Mucosa of descending colon (tissue), 3 donors: ENCODE results near the gene MYZAP. TPM values are rescaled to one million over a fixed set of nuclear protein-coding genes. Genes with fewer than 3 reads are reported as not detected.

Experiments
- ATAC-seq: fragments of 200-7000 bp; cut with Tn5 transposase; one replicate; pipeline ENCODE4 v1.9.1; 2020; ENCODE audit warnings: mild to moderate bottlenecking, moderate library complexity
- DNase-seq, 3 donors: peaks; one replicate each; pipeline ENCODE4 v3.0.0-alpha.2; 2020
- H3K36me3 ChIP-seq: fragments of 200-600 bp; one replicate; pipeline ENCODE4 v1.8.0; 2021; ENCODE audit warnings: low read depth, mild to moderate bottlenecking
- H3K4me1 ChIP-seq: fragments of 200-600 bp; one replicate; pipeline ENCODE4 v1.8.0; 2021; ENCODE audit warnings: low read depth, mild to moderate bottlenecking
- H3K4me3 ChIP-seq: fragments of 200-600 bp; one replicate; pipeline ENCODE4 v1.8.0; 2021; ENCODE audit warnings: mild to moderate bottlenecking
- H3K9me3 ChIP-seq: fragments of 200-600 bp; one replicate; pipeline ENCODE4 v1.8.0; 2021; ENCODE audit warnings: mild to moderate bottlenecking
- intact Hi-C, 2 donors: fragments of 100-400 bp; cut with DNase I in 1 of 2; cut with micrococcal nuclease in 1 of 2; formaldehyde crosslinking; loops; one replicate each; pipeline versions ENCODE4 v1.11.0 to v1.11.1; 2022; cut with DNase I, micrococcal nuclease
- total RNA-seq, 3 donors: library from RNA; stranded (reverse); fragmentation: NEBNext Ultra II Directional in 2 of 3; extraction: Animal tissue kit (Norgen Biotek cat#: 25700) in 2 of 3; gene quantifications; one replicate each; pipeline versions ENCODE4 v1.2.1 to v1.2.4, GENCODE V29; 2021 to 2023
- TF ChIP-seq, protein P1 (sequence below): fragments of 200-600 bp; IDR thresholded peaks from one replicate; pipeline ENCODE4 v1.8.0; 2022; ENCODE audit warnings: antibody characterized with exemption, mild to moderate bottlenecking
- donor health status: DM: no; HTN: no; CAD: no; lungs with moderate emphysema.
- donor health status: DM: no; HTN: no; CAD: no.
- donor health status: DM: no; HTN: yes; CAD: no.

Gene MYZAP
- total RNA-seq, 3 donors from 2014 or later: 17.5 to 18.8 (median 17.9) TPM

DNA sequence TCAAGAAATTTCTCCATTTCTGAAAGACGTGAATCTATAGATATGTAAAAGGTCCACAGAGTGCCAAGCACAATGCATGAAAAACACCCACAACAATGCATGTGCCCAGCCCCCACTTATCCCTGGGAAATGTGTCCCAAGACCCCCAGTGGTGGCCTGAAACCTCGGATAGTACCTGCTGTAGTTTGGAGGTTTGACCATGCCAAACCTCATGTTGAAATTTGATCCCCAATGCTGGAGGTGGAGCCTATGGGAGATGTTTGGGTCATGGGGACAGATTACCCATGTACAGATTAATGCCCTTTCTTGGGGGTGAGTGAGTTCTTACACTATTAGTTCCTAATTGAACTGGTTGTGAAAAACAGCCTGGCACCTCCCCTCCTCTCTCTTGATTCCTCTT is 21.4 kb upstream of the MYZAP start:
- ATAC-seq (no peak), DNase-seq (no peak)
- Histone ChIP-seq H3K9me3 (no peaks in the 10 kb centered on the region), H3K4me1 (peaks cover 3% of the 10 kb centered on the region), H3K4me3 (no peak overlapping the region), H3K36me3 (no peaks in the 10 kb centered on the region)
- TF ChIP-seq, protein P1, sequence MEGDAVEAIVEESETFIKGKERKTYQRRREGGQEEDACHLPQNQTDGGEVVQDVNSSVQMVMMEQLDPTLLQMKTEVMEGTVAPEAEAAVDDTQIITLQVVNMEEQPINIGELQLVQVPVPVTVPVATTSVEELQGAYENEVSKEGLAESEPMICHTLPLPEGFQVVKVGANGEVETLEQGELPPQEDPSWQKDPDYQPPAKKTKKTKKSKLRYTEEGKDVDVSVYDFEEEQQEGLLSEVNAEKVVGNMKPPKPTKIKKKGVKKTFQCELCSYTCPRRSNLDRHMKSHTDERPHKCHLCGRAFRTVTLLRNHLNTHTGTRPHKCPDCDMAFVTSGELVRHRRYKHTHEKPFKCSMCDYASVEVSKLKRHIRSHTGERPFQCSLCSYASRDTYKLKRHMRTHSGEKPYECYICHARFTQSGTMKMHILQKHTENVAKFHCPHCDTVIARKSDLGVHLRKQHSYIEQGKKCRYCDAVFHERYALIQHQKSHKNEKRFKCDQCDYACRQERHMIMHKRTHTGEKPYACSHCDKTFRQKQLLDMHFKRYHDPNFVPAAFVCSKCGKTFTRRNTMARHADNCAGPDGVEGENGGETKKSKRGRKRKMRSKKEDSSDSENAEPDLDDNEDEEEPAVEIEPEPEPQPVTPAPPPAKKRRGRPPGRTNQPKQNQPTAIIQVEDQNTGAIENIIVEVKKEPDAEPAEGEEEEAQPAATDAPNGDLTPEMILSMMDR: no peak
- intact Hi-C loops: no loop called here

DNA sequence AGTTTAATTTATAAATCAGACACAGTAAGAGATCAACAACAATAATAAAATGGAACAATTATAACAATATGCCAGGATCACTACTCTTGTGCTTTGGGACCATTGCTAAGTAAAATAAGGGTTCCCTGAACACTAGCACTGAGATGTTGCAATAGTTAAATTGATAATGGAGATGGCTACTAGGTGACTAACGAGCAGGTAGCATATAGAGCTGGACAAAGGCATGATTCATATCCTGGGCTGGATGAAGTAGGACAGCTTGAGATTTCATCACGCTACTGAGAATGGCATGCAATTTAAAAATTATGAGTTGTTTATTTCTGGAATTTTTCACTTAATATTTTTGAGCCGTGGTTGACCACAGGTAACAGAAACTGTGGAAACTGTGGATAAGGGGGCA is 20.7 kb upstream of the MYZAP start:
- TF ChIP-seq, protein P1: no peak
- ATAC-seq: peak; percentile 16

DNA sequence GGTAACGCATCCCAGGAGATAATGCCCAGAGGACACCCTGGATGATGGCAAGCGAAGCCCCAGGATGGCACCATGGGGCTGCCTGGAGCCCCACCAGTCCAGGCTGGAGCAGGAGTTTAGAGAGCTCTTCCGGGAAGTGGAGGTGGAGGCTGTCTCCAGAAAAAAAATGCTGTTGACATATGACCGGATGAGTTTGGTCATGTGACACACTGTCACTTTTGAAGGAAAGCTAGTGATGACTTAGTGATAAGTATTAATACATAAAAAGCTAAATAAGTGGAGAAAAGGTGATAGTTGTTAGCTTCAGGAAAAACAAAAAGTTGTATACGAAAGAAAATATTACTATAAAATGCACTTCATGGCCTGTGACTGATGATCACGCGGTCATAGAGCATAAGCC is 20.0 kb upstream of the MYZAP start:
- Histone ChIP-seq H3K9me3 (no peaks in the 10 kb centered on the region), H3K36me3 (no peaks in the 10 kb centered on the region), H3K4me3 (no peak overlapping the region), H3K4me1 (peaks cover 3% of the 10 kb centered on the region)
- no peak for DNase-seq
- TF ChIP-seq, protein P1: no peak
- intact Hi-C loops: no loop called here
- ATAC-seq: no peak

More for the DNA sequence above, 20.7 kb upstream of the MYZAP start:
- intact Hi-C loops: no loop called here
- DNase-seq: no peak
- Histone ChIP-seq H3K4me1 (peaks cover 3% of the 10 kb centered on the region), H3K4me3 (no peak overlapping the region), H3K36me3 (no peaks in the 10 kb centered on the region), H3K9me3 (no peaks in the 10 kb centered on the region)

- ATAC-seq (no peak), DNase-seq (no peak)
- no peak overlapping the region for H3K4me3 ChIP-seq
- intact Hi-C loops: no loop called here
- H3K9me3 ChIP-seq: no peaks in the 10 kb centered on the region
- no peaks in the 10 kb centered on the region for H3K36me3 ChIP-seq
- peaks cover 3% of the 10 kb centered on the region for H3K4me1 ChIP-seq
- TF ChIP-seq, protein P1: no peak
These were observed 19.2 kb upstream of the MYZAP start for GRCh38 chr15:57572468-57572867.

GRCh38 chr15:57573151-57573550 is 18.6 kb upstream of the MYZAP start:
- no peaks in the 10 kb centered on the region for H3K9me3 ChIP-seq
- TF ChIP-seq, protein P1: no peak
- intact Hi-C loops: no loop called here
- no peaks in the 10 kb centered on the region for H3K36me3 ChIP-seq
- H3K4me1 ChIP-seq: no peaks in the 10 kb centered on the region
- DNase-seq (no peak), ATAC-seq (no peak)
- H3K4me3 ChIP-seq: no peak overlapping the region

DNA sequence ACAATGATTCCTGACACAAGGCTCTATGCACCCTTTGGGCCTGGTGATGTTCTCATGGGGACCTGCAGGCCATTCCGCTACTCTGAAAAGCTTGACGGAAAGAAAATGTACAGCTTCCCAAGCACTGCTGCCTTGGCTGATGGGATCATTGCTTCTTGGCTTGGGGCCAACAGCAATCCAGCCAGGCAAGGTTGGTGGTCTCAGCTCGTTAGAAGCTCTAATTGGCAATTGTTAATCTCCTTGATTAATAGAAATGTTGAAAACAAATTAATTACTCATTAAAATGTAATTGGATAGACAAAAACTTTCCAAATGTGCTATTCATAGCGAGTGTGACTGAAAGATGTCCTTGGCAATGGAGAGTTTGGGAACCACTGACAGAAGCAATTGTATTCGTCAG is 16.3 kb upstream of the MYZAP start:
- DNase-seq (no peak), ATAC-seq (no peak)
- Histone ChIP-seq H3K4me3 (no peak overlapping the region), H3K36me3 (no peaks in the 10 kb centered on the region), H3K9me3 (no peaks in the 10 kb centered on the region), H3K4me1 (peaks cover 5% of the 10 kb centered on the region)
- intact Hi-C loops: no loop called here
- TF ChIP-seq, protein P1: no peak
